ENCODE results near the gene NEK7. TPM values are rescaled to one million over a fixed set of nuclear protein-coding genes. Genes with fewer than 3 reads are reported as not detected.
"Not testable (repeated sequence)": the region's sequence is repeated elsewhere in the genome, so short reads cannot be mapped to it uniquely, and the experiment has no call there.

NEK7 gene
- total and polyA plus RNA-seq, 4 donors, result 60.1 to 164 (median 106) TPM

DNA sequence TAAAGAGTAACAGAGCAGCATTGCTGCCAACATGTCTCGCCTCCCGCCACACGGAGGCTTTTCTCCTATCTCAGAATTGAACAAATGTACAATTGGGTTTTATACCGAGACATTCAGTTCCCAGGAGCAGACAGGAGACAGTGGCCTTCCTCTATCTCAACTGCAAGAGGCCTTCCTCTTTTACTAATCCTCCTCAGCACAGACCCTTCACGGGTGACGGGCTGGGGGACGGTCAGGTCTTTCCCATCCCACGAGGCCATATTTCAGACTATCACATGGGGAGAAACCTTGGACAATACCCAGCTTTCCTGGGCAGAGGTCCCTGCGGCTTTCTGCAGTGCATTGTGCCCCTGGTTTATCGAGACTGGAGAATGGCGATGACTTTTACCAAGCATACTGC lies 26.7 kb upstream of the NEK7 start:
- H3K4me3 ChIP-seq (ENCODE audit: low read length in 2 of 2); ATAC-seq (ENCODE audit: low FRiP score); H3K27ac ChIP-seq (ENCODE audit: low read depth in 1 of 2, low read length in 2 of 2); H3K9me3 ChIP-seq (ENCODE audit: control insufficient read depth, low read length); intact Hi-C loops (cut with DNase I); H3K4me1 ChIP-seq (ENCODE audit: control insufficient read depth in 1 of 2, insufficient read depth in 2 of 2, low read length in 2 of 2); DNase-seq; H3K27me3 ChIP-seq (ENCODE audit: control insufficient read depth in 1 of 2, insufficient read depth in 2 of 2, low read length in 1 of 2); H3K36me3 ChIP-seq (ENCODE audit: control insufficient read depth in 1 of 2, insufficient read depth in 2 of 2, low read length in 1 of 2): not testable (repeated sequence)
- WGBS, 2 donors, result 94 to 95% methylated on average over 11 of the region's 11 CpGs

DNA sequence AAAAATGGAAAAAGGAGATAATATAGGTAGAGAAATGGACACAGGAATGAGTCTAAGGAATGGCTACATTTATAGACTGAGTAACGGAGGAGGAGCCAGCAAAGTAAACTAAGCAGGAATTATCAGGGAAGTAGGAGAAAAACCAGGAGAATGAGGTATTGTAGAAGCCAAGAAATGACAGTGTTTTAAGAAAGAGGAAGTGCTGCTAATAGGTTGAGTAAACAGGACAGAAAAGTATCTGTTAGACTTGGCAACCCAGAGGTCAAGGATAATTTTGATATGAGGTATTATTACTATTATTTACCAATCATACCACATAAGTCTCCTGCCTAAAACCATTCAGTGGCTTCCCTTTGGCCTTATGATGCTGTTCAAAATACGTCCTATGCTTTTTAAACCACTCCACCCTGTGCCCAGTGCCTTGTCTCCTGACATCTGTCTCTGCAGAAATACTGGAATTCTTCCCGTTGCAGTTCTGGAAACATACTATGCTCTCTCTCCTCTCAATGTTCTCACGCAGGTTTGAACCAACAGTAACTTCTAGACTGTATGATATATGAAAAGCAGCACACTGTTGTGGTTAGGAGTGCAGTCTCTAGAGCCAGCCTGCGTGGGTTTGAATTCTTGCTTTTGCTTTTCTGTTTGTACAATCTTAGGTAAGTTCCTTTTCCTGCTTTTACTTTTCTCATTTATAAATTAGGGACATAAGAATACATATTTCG lies 24.6 kb upstream of the NEK7 start:
- Histone ChIP-seq H3K27me3 (ENCODE audit: control insufficient read depth in 1 of 2, insufficient read depth in 2 of 2, low read length in 1 of 2) (no peaks in the 10 kb centered on the region), H3K9me3 (ENCODE audit: control insufficient read depth, low read length) (no peaks in the 10 kb centered on the region), H3K4me1 (ENCODE audit: control insufficient read depth in 1 of 2, insufficient read depth in 2 of 2, low read length in 2 of 2) (no peaks in the 10 kb centered on the region), H3K36me3 (ENCODE audit: control insufficient read depth in 1 of 2, insufficient read depth in 2 of 2, low read length in 1 of 2) (no peaks in the 10 kb centered on the region), H3K4me3 (ENCODE audit: low read length in 2 of 2) (no peak overlapping the region), H3K27ac (ENCODE audit: low read depth in 1 of 2, low read length in 2 of 2) (no peak overlapping the region)
- ATAC-seq (ENCODE audit: low FRiP score) (no peak), DNase-seq (no peak)
- WGBS, 2 donors, result 52 to 53% methylated on average over 6 of the region's 6 CpGs
- intact Hi-C loops (cut with DNase I), result no loop called here

DNA sequence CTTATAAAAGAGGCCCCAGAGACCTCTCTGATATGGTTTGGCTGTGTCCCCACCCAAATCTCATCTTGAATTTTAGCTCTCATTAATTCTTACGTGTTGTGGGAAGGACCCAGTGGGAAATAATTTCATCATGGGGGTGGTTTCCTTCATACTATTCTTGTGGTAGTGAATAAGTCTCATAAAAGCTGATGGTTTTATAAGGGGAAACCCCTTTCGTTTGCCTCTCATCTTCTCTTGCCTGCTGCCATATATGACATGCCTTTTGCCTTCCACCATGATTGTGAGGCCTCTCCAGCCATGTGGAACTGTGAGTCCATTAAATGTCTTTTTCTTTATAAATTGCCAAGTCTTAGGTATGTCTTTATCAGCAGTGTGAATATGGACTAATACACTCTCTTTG lies 22.5 kb upstream of the NEK7 start:
- WGBS, 2 donors, result 84 to 90% methylated on average over 2 of the region's 2 CpGs
- intact Hi-C loops (cut with DNase I), result no loop called here

DNA sequence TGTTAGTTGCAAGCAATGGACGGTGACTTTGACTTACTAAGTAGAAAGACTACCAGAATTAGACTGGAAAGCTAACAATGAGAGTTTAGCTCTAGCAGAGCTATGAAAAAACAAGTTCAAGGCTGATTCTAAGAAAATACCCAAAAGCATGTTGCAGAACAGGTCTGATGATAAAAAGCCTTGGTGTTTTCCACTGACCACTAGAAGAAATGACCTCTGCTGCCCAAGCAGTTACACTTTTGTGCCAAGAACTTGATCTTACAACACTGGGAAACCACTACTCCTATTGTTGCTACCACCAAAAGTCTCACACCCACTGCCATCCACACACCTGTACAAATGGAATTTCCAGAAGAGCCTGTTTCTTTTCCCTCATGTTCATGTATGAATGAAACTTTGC lies 21.4 kb upstream of the NEK7 start:
- WGBS, 2 donors, result 78 to 81% methylated on average over 1 of the region's 1 CpG
- no peak for DNase-seq
- intact Hi-C loops (cut with DNase I), result no loop called here
- ATAC-seq (ENCODE audit: low FRiP score), result no peak
- H3K4me1 ChIP-seq (ENCODE audit: control insufficient read depth in 1 of 2, insufficient read depth in 2 of 2, low read length in 2 of 2), result no peaks in the 10 kb centered on the region
- H3K4me3 ChIP-seq (ENCODE audit: low read length in 2 of 2), result no peak overlapping the region
- no peaks in the 10 kb centered on the region for H3K9me3 ChIP-seq (ENCODE audit: control insufficient read depth, low read length)
- no peaks in the 10 kb centered on the region for H3K27me3 ChIP-seq (ENCODE audit: control insufficient read depth in 1 of 2, insufficient read depth in 2 of 2, low read length in 1 of 2)
- no peak overlapping the region for H3K27ac ChIP-seq (ENCODE audit: low read depth in 1 of 2, low read length in 2 of 2)
- no peaks in the 10 kb centered on the region for H3K36me3 ChIP-seq (ENCODE audit: control insufficient read depth in 1 of 2, insufficient read depth in 2 of 2, low read length in 1 of 2)

More for the DNA sequence above, 22.5 kb upstream of the NEK7 start:
- no peak for ATAC-seq (ENCODE audit: low FRiP score)
- no peak overlapping the region for H3K27ac ChIP-seq (ENCODE audit: low read depth in 1 of 2, low read length in 2 of 2)
- no peaks in the 10 kb centered on the region for H3K27me3 ChIP-seq (ENCODE audit: control insufficient read depth in 1 of 2, insufficient read depth in 2 of 2, low read length in 1 of 2)
- no peak for DNase-seq
- H3K4me3 ChIP-seq (ENCODE audit: low read length in 2 of 2), result no peak overlapping the region
- no peaks in the 10 kb centered on the region for H3K36me3 ChIP-seq (ENCODE audit: control insufficient read depth in 1 of 2, insufficient read depth in 2 of 2, low read length in 1 of 2)
- H3K9me3 ChIP-seq (ENCODE audit: control insufficient read depth, low read length), result no peaks in the 10 kb centered on the region
- no peaks in the 10 kb centered on the region for H3K4me1 ChIP-seq (ENCODE audit: control insufficient read depth in 1 of 2, insufficient read depth in 2 of 2, low read length in 2 of 2)

DNA sequence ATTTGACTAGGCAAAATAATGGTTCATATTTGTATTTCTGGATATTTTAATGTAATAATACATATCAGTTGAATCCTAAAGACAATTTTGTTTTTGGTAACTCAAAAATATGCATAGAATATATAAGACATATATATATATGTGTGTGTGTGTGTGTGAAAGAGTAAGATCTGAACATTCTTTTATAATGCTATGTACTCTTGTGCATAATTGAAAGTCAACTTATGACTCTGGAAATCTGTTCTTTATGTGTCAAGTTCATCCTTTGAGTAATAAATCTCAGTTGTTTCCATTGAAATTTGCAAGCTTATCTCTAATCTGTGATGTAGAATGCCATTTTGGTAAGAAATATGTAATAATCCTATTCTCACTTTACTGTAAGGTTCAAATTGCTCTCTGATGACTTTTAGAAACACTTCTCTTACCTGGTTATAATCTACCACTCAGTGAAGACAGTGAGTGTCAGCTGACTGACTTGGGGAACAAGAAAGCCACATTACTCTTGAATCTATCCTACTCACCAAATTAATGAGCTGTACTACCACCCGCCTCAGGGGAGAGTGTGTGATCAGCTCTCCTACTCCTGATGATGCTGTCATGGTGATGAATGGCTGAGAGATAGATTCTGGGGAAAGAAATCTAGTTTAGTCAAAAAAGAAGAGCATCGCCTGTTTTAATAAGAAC lies 15.0 kb upstream of the NEK7 start:
- H3K9me3 ChIP-seq (ENCODE audit: control insufficient read depth, low read length), result no peaks in the 10 kb centered on the region
- H3K27me3 ChIP-seq (ENCODE audit: control insufficient read depth in 1 of 2, insufficient read depth in 2 of 2, low read length in 1 of 2), result no peaks in the 10 kb centered on the region
- no peaks in the 10 kb centered on the region for H3K4me1 ChIP-seq (ENCODE audit: control insufficient read depth in 1 of 2, insufficient read depth in 2 of 2, low read length in 2 of 2)
- H3K36me3 ChIP-seq (ENCODE audit: control insufficient read depth in 1 of 2, insufficient read depth in 2 of 2, low read length in 1 of 2), result no peaks in the 10 kb centered on the region
- no peak overlapping the region for H3K27ac ChIP-seq (ENCODE audit: low read depth in 1 of 2, low read length in 2 of 2)
- DNase-seq (no peak), ATAC-seq (ENCODE audit: low FRiP score) (no peak)
- WGBS, 2 donors, result 94 to 99% methylated on average over 2 of the region's 2 CpGs
- intact Hi-C loops (cut with DNase I), result no loop called here
- no peak overlapping the region for H3K4me3 ChIP-seq (ENCODE audit: low read length in 2 of 2)

DNA sequence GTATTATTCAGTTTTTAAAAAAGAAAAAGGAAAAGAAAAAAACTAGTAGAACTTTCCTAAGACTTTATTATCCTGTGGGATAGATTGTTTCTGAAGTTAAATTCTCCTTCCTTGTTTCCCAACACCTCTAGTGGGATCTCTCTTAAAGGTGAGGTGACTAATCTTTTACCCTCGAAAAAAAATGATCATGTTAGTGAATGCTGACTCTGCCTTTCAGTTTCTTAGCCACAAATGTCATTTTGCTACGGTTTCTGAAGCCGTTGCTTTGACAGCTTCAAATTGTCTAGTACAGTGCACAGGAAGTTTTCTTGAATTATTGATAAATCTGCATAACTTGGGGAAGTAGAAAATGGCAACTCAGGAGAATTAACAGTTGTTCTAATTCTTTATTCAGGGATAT lies 13.0 kb upstream of the NEK7 start:
- no peak for ATAC-seq (ENCODE audit: low FRiP score)
- H3K27me3 ChIP-seq (ENCODE audit: control insufficient read depth in 1 of 2, insufficient read depth in 2 of 2, low read length in 1 of 2), result no peaks in the 10 kb centered on the region
- DNase-seq, result no peak
- H3K9me3 ChIP-seq (ENCODE audit: control insufficient read depth, low read length), result no peaks in the 10 kb centered on the region
- no peak overlapping the region for H3K27ac ChIP-seq (ENCODE audit: low read depth in 1 of 2, low read length in 2 of 2)
- no peaks in the 10 kb centered on the region for H3K4me1 ChIP-seq (ENCODE audit: control insufficient read depth in 1 of 2, insufficient read depth in 2 of 2, low read length in 2 of 2)
- WGBS, 2 donors, result 79 to 80% methylated on average over 3 of the region's 3 CpGs
- intact Hi-C loops (cut with DNase I), result no loop called here
- H3K4me3 ChIP-seq (ENCODE audit: low read length in 2 of 2), result no peak overlapping the region
- no peaks in the 10 kb centered on the region for H3K36me3 ChIP-seq (ENCODE audit: control insufficient read depth in 1 of 2, insufficient read depth in 2 of 2, low read length in 1 of 2)

DNA sequence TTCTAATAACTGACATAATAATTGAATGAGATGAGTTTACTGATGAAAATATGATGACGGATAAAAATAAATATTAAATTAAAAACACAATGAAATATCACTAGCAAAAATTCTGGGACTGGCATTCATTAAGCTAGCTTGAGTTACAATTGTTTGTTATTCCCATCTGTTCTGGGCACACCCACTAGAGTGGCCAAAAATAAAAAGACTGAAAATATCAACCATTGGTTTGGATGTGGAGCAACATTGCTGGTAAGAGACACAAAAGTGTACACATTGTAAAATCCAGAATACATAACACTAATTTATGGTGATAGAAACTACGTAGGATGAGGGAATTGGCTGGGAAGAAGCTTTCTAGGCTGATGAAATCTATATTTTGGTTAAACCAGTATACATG lies 9.6 kb upstream of the NEK7 start:
- DNase-seq (no peak), ATAC-seq (ENCODE audit: low FRiP score) (no peak)
- H3K36me3 ChIP-seq (ENCODE audit: control insufficient read depth in 1 of 2, insufficient read depth in 2 of 2, low read length in 1 of 2), result no peaks in the 10 kb centered on the region
- H3K27me3 ChIP-seq (ENCODE audit: control insufficient read depth in 1 of 2, insufficient read depth in 2 of 2, low read length in 1 of 2), result no peaks in the 10 kb centered on the region
- H3K27ac ChIP-seq (ENCODE audit: low read depth in 1 of 2, low read length in 2 of 2), result no peak overlapping the region
- no peak overlapping the region for H3K4me3 ChIP-seq (ENCODE audit: low read length in 2 of 2)
- no peaks in the 10 kb centered on the region for H3K4me1 ChIP-seq (ENCODE audit: control insufficient read depth in 1 of 2, insufficient read depth in 2 of 2, low read length in 2 of 2)
- intact Hi-C loops (cut with DNase I), result no loop called here
- H3K9me3 ChIP-seq (ENCODE audit: control insufficient read depth, low read length), result no peaks in the 10 kb centered on the region
- WGBS, 2 donors, result 95 to 100% methylated on average over 2 of the region's 2 CpGs

DNA sequence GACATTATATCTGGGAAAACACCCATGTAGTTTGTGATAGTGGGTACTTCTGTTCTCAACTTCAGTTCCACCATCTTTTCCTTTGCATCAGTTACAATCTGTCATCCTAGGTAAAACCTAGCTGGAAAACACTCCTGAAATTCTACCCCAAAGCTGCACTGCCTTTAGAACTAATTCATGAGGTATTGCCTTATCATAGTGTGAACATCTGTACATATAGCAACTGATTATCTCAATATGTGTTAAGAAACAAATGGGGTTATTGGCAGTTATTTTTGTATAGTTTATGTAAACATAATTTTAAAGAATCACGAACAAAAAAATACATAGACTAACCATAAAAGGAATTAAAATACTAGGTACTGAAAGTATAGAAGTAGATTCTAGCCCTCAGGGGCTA lies 6.4 kb upstream of the NEK7 start:
- intact Hi-C loops (cut with DNase I), result loop anchor here in 1 of 2 donors (10.0 kb wide), 1 partner anchor 114 kb away; no protein-coding TSS in a partner anchor
- H3K4me3 ChIP-seq (ENCODE audit: low read length in 2 of 2), result no peak overlapping the region
- no peak for ATAC-seq (ENCODE audit: low FRiP score)

DNA sequence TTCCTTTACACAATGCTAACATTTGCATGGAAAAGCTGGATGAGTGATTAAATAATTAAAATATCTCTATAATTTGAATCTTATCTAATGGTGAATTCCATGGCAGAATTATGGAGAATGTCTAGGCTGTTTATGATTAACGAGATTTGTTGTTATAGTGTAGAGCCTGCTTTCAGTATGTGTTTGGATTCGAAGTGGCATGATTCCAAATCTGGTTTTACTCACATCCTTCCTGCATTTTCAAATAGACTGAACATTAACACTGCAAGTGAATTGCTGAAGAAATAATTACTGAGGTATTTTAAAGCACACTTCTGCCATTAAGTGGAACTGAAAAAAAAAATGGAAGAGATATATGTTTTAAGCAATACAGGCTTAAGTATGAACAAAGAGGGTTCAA lies 5.1 kb upstream of the NEK7 start:
- ATAC-seq (ENCODE audit: low FRiP score) (no peak), DNase-seq (no peak)
- H3K27me3 ChIP-seq (ENCODE audit: control insufficient read depth in 1 of 2, insufficient read depth in 2 of 2, low read length in 1 of 2), result no peaks in the 10 kb centered on the region
- no peaks in the 10 kb centered on the region for H3K36me3 ChIP-seq (ENCODE audit: control insufficient read depth in 1 of 2, insufficient read depth in 2 of 2, low read length in 1 of 2)
- WGBS, 2 donors, result 40 to 47% methylated on average over 2 of the region's 2 CpGs
- H3K4me3 ChIP-seq (ENCODE audit: low read length in 2 of 2), result no peak overlapping the region
- H3K9me3 ChIP-seq (ENCODE audit: control insufficient read depth, low read length), result no peaks in the 10 kb centered on the region
- peaks cover 0 to 2% of the 10 kb centered on the region in 2 donors for H3K4me1 ChIP-seq (ENCODE audit: control insufficient read depth in 1 of 2, insufficient read depth in 2 of 2, low read length in 2 of 2)
- intact Hi-C loops (cut with DNase I), result loop anchor here (2.0 to 10.0 kb wide), 2 partner anchors 33 to 113 kb away; no protein-coding TSS in a partner anchor
- H3K27ac ChIP-seq (ENCODE audit: low read depth in 1 of 2, low read length in 2 of 2), result no peak overlapping the region

More for the DNA sequence above, 6.4 kb upstream of the NEK7 start:
- Histone ChIP-seq H3K4me1 (ENCODE audit: control insufficient read depth in 1 of 2, insufficient read depth in 2 of 2, low read length in 2 of 2) (peaks cover 0 to 2% of the 10 kb centered on the region in 2 donors), H3K36me3 (ENCODE audit: control insufficient read depth in 1 of 2, insufficient read depth in 2 of 2, low read length in 1 of 2) (no peaks in the 10 kb centered on the region), H3K9me3 (ENCODE audit: control insufficient read depth, low read length) (no peaks in the 10 kb centered on the region), H3K27me3 (ENCODE audit: control insufficient read depth in 1 of 2, insufficient read depth in 2 of 2, low read length in 1 of 2) (no peaks in the 10 kb centered on the region), H3K27ac (ENCODE audit: low read depth in 1 of 2, low read length in 2 of 2) (no peak overlapping the region)
- DNase-seq, result no peak
- WGBS, 2 donors, result 79 to 84% methylated on average over 1 of the region's 1 CpG

All from aorta (tissue), 5 donors.